Stimulated activated CD4-positive, alpha-beta T cell treated with anti-CD3 and anti-CD28 coated beads, Interleukin-15, amount 100 ng/mL, for 48 hours (primary cell): ENCODE measurements around the gene YIPF2.
"Not testable (repeated sequence)": the region's sequence is repeated elsewhere in the genome, so short reads cannot be mapped to it uniquely, and the experiment has no call there.

Experiments used
- DNase-seq, 2 donors: peaks; one replicate each; pipeline ENCODE4 v3.0.0-alpha.2; 2020; ENCODE audit warnings: low read depth in 2 of 2

The YIPF2 gene

GRCh38 chr19:10941649-10942048 lies 13.2 kb upstream of the YIPF2 start:
- DNase-seq = not testable (repeated sequence)

- DNase-seq = peak in 1 of 2 donors; percentile 22
Measured at GRCh38 chr19:10936661-10937084, 8.2 kb upstream of the YIPF2 start.

DNA sequence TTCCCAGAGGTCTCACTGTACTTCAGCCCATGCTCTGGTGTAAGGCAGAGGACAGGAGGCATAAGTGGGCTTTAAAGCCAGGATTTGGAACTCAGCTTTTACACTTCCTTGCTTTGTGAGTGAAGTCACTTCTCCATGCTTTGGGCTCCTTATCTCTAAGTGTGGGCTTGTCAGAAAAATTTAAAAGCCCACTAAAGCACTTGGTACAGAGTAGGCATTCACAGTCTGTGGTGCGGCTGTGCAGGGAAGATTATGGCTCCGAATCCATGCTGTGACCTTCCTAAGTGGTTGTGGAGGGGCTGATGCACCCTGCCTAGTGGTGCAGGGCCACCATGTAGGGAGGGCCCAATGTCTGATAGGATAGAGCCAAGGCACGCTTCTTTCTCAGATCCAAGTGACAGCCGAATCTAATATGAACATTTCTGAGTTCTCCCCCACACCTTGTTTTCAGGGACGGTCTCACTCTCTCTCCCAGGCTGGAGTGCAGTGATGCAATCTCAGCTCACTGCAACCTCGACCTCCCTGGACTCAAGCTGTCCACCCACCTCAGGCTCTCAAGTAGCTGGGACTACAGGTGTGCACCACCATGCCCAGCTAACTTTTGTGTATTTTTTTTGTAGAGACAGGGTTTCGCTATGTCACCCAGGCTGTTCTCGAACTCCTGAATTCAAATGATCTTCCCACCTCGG lies 7.1 kb upstream of the YIPF2 start:
- no peak for DNase-seq

DNA sequence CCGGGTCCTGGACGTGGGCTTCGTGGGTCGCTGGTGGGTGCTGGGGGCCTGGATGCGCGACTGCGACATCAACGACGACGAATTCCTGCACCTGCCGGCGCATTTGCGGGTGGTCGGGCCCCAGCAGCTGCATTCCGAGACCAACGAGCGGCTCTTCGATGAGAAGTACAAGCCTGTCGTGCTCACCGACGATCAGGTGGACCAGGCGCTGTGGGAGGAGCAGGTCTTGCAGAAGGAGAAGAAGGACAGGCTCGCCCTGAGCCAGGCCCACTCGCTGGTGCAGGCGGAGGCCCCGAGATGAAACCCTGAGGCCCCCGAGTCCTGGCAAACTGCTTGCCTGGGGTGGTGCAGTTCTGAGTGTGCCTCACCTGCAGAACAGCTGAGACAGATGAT lies 959 bp upstream of the YIPF2 start:
- no peak for DNase-seq

DNA sequence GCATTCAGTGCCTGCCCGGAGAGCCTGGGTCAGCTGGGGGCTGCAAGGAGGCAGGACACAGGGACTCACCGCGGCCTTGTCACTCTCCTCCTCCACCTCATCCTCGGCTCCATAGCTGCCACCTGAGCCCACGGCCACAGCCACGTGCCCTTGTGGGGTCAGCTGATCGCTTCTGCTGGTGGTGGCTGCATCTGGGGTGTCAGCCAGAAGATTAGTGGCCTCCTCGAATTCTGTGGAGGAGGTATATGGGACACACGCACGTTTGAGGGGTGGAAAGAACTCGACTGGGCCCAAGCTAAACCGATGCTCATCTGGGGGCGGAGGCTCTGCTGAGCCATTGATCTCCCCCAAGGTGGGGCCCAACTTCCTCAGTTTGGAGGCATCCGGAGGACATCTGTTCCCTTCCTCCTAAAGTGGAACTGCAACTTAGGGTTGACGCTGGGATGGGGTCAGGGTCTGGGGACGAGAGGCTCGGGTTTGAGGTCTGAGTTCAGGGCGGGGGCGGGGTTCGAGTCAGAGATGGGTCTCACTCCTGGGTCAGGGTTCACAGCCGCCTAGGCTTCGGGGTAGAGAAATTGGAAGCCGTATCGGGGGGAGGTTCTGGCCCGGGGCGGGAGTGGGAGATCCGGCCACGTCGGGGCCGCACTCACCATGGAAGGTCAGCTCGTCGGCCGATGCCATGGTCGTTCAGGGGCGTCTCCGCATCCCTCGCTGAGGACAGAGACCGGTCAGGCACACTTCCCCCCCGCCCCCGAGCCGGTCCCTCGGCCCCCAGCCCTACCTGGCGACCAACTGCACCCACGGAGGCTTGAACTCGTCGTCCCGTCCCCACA lies 493 bp downstream of the YIPF2 start:
- DNase-seq = no peak

DNA sequence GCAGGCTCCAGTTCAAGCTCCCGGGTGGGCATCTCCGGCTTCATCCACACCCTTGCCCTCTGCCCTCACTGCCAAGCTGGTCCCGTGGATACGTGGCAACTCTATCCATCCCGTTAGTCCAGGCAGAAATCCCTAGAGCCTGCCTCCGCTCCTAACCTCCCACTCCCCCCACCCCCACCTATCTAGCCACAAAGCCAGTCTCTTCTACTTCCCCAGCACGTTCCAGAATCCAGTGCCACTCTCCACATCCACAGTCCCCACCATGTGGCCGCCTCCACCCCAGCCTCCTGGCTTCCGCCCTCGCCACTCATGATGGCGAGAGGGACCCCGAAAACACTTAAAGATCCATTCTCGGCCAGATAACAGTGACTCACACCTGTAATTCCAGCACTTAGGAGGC lies 3.8 kb downstream of the YIPF2 start:
- DNase-seq = no peak

- DNase-seq = no peak
Measured at GRCh38 chr19:10923260-10924112, 5.0 kb downstream of the YIPF2 start.

GRCh38 chr19:10922638-10923014 lies 5.8 kb downstream of the YIPF2 start:
- DNase-seq = no peak

DNA sequence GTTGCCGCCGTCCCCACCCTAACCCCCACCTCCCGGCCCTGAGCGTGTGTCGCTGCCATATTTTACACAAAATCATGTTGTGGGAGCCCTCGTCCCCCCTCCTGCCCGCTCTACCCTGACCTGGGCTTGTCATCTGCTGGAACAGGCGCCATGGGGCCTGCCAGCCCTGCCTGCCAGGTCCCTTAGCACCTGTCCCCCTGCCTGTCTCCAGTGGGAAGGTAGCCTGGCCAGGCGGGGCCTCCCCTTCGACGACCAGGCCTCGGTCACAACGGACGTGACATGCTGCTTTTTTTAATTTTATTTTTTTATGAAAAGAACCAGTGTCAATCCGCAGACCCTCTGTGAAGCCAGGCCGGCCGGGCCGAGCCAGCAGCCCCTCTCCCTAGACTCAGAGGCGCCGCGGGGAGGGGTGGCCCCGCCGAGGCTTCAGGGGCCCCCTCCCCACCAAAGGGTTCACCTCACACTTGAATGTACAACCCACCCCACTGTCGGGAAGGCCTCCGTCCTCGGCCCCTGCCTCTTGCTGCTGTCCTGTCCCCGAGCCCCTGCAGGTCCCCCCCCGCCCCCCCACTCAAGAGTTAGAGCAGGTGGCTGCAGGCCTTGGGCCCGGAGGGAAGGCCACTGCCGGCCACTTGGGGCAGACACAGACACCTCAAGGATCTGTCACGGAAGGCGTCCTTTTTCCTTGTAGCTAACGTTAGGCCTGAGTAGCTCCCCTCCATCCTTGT lies 6.4 kb downstream of the YIPF2 start:
- no peak for DNase-seq

- DNase-seq = no peak
Measured at GRCh38 chr19:10921199-10921909, 7.1 kb downstream of the YIPF2 start.

DNA sequence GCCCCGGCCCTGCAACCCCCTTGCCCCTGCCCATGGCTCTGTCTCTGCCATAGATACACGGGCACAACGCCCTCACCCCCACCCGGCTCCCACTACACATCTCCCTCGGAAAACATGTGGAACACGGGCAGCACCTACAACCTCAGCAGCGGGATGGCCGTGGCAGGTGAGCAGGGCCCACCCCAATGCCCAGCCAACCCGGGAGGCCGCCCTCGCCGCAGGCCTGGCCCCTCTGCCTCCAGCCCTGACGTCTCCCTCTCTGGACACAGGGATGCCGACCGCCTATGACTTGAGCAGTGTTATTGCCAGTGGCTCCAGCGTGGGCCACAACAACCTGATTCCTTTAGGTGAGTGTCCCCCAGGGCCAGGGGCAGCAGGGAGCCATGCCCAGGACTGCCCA lies 7.7 kb downstream of the YIPF2 start:
- no peak for DNase-seq

GRCh38 chr19:10920288-10920655 lies 8.2 kb downstream of the YIPF2 start:
- no peak for DNase-seq

DNA sequence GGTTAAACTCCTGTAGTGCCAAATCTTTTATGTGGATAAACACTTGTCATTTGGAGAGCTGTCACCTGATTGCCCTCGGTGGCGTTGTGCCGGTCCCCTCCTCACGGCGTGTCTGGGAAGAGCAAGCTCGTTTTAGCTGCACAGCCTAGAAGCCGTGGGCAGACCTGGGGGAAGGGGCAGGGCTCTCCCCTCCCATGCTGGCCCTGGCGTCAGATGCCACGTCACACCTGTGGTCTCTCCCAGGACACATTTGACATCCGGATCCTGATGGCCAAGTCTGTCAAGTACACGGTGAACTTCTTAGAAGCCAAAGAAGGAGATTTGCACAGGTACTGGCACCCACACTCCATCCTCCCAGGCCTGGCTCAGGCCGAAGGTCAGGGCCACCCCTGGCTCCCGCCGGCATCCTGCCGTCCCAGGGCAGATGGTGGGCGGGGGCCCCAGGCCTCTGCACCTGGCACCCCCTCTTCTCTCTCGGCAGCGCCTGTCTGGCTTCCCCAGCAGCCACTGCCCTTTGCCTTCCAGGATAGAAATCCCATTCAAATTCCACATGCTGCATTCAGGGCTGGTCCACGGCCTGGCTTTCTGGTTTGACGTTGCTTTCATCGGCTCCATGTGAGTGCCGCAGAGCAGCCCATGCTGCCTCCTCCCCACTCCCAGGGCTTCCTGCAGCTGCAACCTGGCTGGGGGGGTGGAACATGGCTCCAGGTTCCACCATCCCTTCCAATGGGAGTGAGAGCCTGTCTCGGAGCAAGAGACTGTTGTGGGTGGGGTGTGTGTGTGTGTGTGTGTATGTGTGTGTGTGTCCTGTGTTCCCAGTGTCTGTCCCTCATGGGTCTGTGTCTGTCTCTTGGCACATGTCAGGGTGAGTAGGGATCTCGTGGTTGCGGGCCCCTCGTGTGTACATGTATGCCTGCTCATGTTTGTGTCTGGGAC lies 8.8 kb downstream of the YIPF2 start:
- DNase-seq = no peak

DNA sequence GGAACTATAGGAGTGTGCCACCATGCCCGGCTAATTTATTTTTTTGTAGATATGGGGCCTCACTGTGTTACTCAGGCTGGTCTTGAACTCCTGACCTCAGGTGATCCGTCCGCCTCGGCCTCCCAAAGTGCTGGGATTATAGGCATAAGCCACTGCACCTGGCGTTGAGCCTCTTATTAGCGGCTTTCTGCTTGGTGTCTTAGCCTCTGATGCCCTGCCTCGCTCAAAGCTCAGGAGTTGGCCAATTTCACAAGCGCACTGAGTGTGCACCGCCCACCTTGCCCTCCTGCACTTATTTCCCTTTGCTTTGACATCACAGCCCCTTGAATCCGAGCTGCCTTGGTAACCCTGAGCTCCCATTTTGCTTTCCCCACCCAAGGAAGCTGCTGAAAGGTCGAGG lies 10.1 kb downstream of the YIPF2 start:
- no peak for DNase-seq

DNA sequence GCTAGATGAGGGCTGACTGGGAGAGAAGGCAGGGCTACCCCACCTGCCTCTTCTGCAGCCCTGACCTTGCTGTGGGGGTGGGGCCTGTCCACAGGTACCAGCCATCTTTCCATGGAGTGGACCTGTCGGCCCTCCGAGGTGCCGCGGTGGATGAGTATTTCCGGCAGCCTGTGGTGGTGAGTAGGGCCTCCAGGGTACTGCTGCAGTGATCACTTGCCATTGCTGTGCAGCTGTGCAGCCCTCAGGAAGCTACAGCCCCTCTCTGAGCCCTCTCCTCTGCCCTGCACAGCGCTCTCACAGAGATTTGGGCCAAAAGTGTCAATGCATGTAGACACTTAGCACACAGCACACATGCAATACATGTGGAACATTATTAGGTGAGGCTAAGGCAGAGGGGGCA lies 11.8 kb downstream of the YIPF2 start:
- DNase-seq = no peak

DNA sequence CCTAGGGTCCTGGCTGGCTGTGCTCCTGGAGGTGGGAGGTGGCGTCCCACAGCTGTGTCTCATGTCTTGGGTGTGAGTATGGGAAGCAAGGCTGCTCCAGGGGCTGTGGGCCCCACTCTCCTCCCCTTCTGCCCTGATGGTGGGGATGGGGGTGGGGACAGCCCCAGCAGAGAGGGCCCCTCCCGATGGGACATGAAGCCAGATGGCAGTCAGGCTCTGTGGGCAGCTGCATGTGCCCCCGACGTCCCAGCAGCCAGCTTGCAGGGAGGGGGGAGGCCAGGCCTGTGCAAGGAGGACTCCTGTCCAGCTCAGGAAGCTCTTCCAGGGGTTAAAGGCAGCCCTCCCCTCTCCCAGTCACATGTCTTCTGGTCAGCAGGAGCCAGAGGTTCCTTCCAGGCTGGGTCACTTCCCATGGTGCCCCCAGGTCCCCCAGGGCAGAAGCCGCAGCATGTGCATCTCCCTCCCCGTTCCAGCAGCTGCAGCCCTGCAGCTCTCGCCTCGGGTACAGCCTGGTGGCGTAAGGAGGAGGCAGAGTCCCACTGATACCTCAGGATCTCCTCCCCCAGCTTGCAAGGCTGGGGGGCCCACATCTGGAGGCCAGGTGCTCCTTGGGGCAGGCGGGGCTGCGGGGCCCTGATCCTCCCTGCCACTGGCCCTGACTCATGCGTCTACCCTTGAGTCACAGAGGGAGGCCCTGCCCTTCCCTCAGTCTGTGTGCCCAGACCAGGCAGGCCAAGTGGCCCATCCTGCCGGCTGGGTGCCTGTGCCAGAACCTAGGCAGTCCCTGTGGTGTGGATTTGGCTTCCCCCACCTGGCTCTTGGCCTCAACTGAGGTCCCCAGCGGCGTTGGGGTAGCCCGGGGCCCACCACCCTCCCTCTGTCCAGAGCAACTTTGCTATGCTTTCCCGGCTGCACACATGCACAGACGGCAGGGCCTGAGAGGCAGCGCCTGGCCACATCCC lies 13.0 kb downstream of the YIPF2 start:
- DNase-seq = no peak

DNA sequence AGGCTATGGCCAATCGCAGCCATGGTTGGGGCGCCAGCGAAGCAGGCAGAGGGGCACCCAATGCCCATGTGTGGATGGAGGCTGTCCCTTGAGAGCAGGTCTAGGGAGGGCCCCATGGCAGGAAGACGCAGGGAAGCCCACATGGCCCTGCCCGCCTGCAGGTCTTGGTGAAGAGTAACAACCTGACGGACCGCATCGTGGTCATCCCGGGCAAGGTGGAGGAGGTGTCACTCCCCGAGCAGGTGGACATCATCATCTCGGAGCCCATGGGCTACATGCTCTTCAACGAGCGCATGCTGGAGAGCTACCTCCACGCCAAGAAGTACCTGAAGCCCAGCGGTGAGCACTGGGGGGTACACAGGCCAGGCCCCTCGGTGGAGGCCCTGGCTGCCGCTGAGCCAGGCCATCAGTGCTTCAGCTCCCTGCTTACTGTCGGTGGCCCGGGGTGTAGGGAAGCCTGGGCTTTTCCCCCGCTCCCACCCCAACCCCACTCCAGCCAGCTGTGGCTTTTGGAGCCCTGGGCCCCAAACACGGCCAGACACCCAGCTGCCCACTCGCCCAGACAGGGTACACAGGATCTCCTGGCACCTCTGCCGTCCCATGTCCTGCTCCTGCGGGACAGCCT lies 14.6 kb downstream of the YIPF2 start:
- no peak for DNase-seq

DNA sequence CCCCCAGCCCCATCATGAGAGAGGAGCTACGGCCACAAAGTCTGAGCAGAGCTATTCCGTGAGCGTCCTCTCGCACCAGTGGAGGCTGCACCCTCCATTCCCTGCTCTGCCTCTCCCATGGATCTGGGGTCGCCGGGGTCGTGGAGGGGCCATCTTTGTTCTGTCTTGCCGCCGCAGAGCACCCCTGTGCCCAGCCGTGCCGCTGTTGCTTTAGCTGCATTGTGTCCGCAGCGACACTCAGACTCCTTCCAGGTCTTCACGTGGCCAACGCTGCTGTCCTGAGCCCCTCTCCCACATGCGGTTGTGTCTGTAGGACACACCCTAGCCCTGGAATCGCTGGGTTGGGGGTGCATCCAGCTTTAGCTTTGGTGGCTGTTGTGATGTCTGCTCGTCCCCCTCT lies 15.8 kb downstream of the YIPF2 start:
- DNase-seq = no peak
